Right atrium auricular region (tissue), 2 donors: ENCODE measurements around the gene ESRRB. TPM values are rescaled to one million over a fixed set of nuclear protein-coding genes. Genes with fewer than 3 reads are reported as not detected.

Experiments
- DNase-seq: peaks from one replicate; pipeline ENCODE4 v3.0.0-alpha.2; 2019; ENCODE audit warnings: low spot score
- H3K27ac ChIP-seq, 2 donors: fragments of 200-600 bp; sonication (generic); 1 replicate in 1 of 2; 2 replicates in 1 of 2; pipeline ENCODE4 v1.5.1; 2016 to 2019
- H3K27me3 ChIP-seq, 2 donors: fragments of 200-600 bp; sonication (generic); one replicate each; pipeline versions ENCODE4 v1.5.1 to v1.6.0; 2017 to 2019
- H3K36me3 ChIP-seq: fragments of 200-600 bp; sonication (generic); one replicate; pipeline ENCODE4 v1.5.1; 2016
- H3K4me1 ChIP-seq, 2 donors: fragments of 200-600 bp; sonication (generic); one replicate each; pipeline versions ENCODE4 v1.5.1 to v1.6.0; 2017 to 2019
- H3K4me3 ChIP-seq, 2 donors: fragments of 200-600 bp; sonication (generic); 1 replicate in 1 of 2; 2 replicates in 1 of 2; pipeline ENCODE4 v1.5.1; 2017 to 2019; ENCODE audit warnings: mild to moderate bottlenecking in 1 of 2, moderate library complexity in 1 of 2
- H3K9me3 ChIP-seq, 2 donors: fragments of 200-600 bp; sonication (generic); one replicate each; pipeline ENCODE4 v1.5.1; 2019
- CTCF ChIP-seq, 2 donors: fragments of 200-600 bp; sonication (generic); IDR thresholded peaks; one replicate each; pipeline ENCODE4 v1.5.1; 2019; ENCODE audit warnings: antibody characterized with exemption in 2 of 2
- total RNA-seq, 2 donors: library from RNA; depleted of rRNA; stranded (reverse); fragments of >200 nt; gene quantifications; one replicate each; pipeline ENCODE4 v1.1.0, GENCODE V29; 2016

ESRRB gene
- total RNA-seq, 2 donors from 2014 or later, result 10.0 to 14.8 TPM

- Histone ChIP-seq H3K27me3 (no peaks in the 10 kb centered on the region), H3K4me1 (no peaks in the 10 kb centered on the region), H3K27ac (no peak overlapping the region), H3K9me3 (no peaks in the 10 kb centered on the region), H3K4me3 (no peak overlapping the region), H3K36me3 (no peaks in the 10 kb centered on the region)
- no peak for DNase-seq
- no peak for TF ChIP-seq CTCF (IDR thresholded peaks at IDR 0.05)
Observed at GRCh38 chr14:76488551-76488950, 112.6 kb downstream of the ESRRB start.

- Histone ChIP-seq H3K4me1 (no peaks in the 10 kb centered on the region), H3K9me3 (no peaks in the 10 kb centered on the region), H3K27me3 (no peaks in the 10 kb centered on the region), H3K27ac (no peak overlapping the region), H3K36me3 (no peaks in the 10 kb centered on the region), H3K4me3 (no peak overlapping the region)
- TF ChIP-seq CTCF (IDR thresholded peaks at IDR 0.05), result no peak
- DNase-seq, result no peak
Observed at GRCh38 chr14:76489667-76490066, 113.7 kb downstream of the ESRRB start.

- no peak for TF ChIP-seq CTCF (IDR thresholded peaks at IDR 0.05)
- no peaks in the 10 kb centered on the region for H3K4me1 ChIP-seq
Observed at GRCh38 chr14:76490111-76490510, 114.2 kb downstream of the ESRRB start.

GRCh38 chr14:76490735-76491134 is 114.8 kb downstream of the ESRRB start:
- Histone ChIP-seq H3K4me3 (no peak overlapping the region), H3K9me3 (no peaks in the 10 kb centered on the region), H3K4me1 (no peaks in the 10 kb centered on the region), H3K36me3 (no peaks in the 10 kb centered on the region), H3K27me3 (no peaks in the 10 kb centered on the region), H3K27ac (no peak overlapping the region)
- no peak for DNase-seq
- no peak for TF ChIP-seq CTCF (IDR thresholded peaks at IDR 0.05)

More at GRCh38 chr14:76490111-76490510, 114.2 kb downstream of the ESRRB start:
- no peak overlapping the region for H3K4me3 ChIP-seq
- H3K9me3 ChIP-seq, result no peaks in the 10 kb centered on the region
- no peak for DNase-seq
- no peaks in the 10 kb centered on the region for H3K36me3 ChIP-seq
- no peaks in the 10 kb centered on the region for H3K27me3 ChIP-seq
- no peak overlapping the region for H3K27ac ChIP-seq

GRCh38 chr14:76491172-76491930 is 115.4 kb downstream of the ESRRB start:
- Histone ChIP-seq H3K4me1 (no peaks in the 10 kb centered on the region), H3K27ac (no peak overlapping the region), H3K36me3 (no peaks in the 10 kb centered on the region), H3K9me3 (no peaks in the 10 kb centered on the region), H3K4me3 (no peak overlapping the region), H3K27me3 (no peaks in the 10 kb centered on the region)
- no peak for DNase-seq
- no peak for TF ChIP-seq CTCF (IDR thresholded peaks at IDR 0.05)

- Histone ChIP-seq H3K4me1 (peaks cover 0 to 9% of the 10 kb centered on the region in 2 donors), H3K9me3 (no peaks in the 10 kb centered on the region), H3K27me3 (no peaks in the 10 kb centered on the region), H3K36me3 (no peaks in the 10 kb centered on the region), H3K4me3 (no peak overlapping the region), H3K27ac (no peak overlapping the region)
- DNase-seq, result no peak
- TF ChIP-seq CTCF (IDR thresholded peaks at IDR 0.05), result no peak
Observed at GRCh38 chr14:76495983-76496382, 120.0 kb downstream of the ESRRB start.
